NCI-H2196 treated with DMSO at 0.1 percent for 48 hours (cell line): ENCODE measurements around the gene TAAR8.
"Not testable (repeated sequence)": the region's sequence is repeated elsewhere in the genome, so short reads cannot be mapped to it uniquely, and the experiment has no call there.

Experiments used
- DNase-seq: peaks from one replicate; lab custom pipeline; 2025; ENCODE audit not compliant: unreplicated experiment; lab: John Stamatoyannopoulos, UW

The TAAR8 gene

GRCh38 chr6:132544826-132545225, 7.6 kb upstream of the TAAR8 start:
- DNase-seq: no peak

- no peak for DNase-seq
These were observed 3.6 kb upstream of the TAAR8 start for GRCh38 chr6:132548746-132549463.

- no peak for DNase-seq
These were observed 1.3 kb upstream of the TAAR8 start for GRCh38 chr6:132551214-132551613.

GRCh38 chr6:132560087-132560486, 7.6 kb downstream of the TAAR8 start:
- DNase-seq: not testable (repeated sequence)

- no peak for DNase-seq
These were observed 13.9 kb downstream of the TAAR8 start for GRCh38 chr6:132566404-132566803.

- DNase-seq: no peak
These were observed 15.1 kb downstream of the TAAR8 start for GRCh38 chr6:132567566-132567965.

- DNase-seq: no peak
These were observed 16.1 kb downstream of the TAAR8 start for GRCh38 chr6:132568611-132569010.

GRCh38 chr6:132569170-132569569, 16.7 kb downstream of the TAAR8 start:
- DNase-seq: no peak

GRCh38 chr6:132570221-132570777, 17.8 kb downstream of the TAAR8 start, which contains the start of gene TAAR6:
TSS of gene TAAR6 (plus strand) at chr6:132570322. CDS start at chr6:132570322, 0 bp downstream.
- no peak for DNase-seq

- DNase-seq: no peak
These were observed 19.3 kb downstream of the TAAR8 start for GRCh38 chr6:132571774-132572173.

- no peak for DNase-seq
These were observed 32.2 kb downstream of the TAAR8 start for GRCh38 chr6:132584698-132585097.

- DNase-seq: no peak
These were observed 35.0 kb downstream of the TAAR8 start for GRCh38 chr6:132587424-132587823.

GRCh38 chr6:132589454-132589853, 37.0 kb downstream of the TAAR8 start, which contains the start of gene TAAR5:
TSS of gene TAAR5 (minus strand) at chr6:132589741. CDS start at chr6:132589686, 55 bp downstream.
- DNase-seq: no peak

- DNase-seq: no peak
These were observed 37.9 kb downstream of the TAAR8 start for GRCh38 chr6:132590362-132590761.

- DNase-seq: no peak
These were observed 40.4 kb downstream of the TAAR8 start for GRCh38 chr6:132592855-132593254.

- DNase-seq: no peak
These were observed 43.7 kb downstream of the TAAR8 start for GRCh38 chr6:132596201-132596600.

- DNase-seq: no peak
These were observed 46.0 kb downstream of the TAAR8 start for GRCh38 chr6:132598473-132598872.

- not testable (repeated sequence) for DNase-seq
These were observed 48.4 kb downstream of the TAAR8 start for GRCh38 chr6:132600900-132601299.
